ENCODE measurements around the gene MTSS2. TPM values are rescaled to one million over a fixed set of nuclear protein-coding genes. Genes with fewer than 3 reads are reported as not detected.
A peak's percentile ranks its signal among the peaks of the same experiment; 100 is the strongest.

MTSS2 gene
- total and polyA plus RNA-seq, 2 of the 4 experiments (the other 2 are of a cell fraction): 9.1 to 86.2 TPM

- 0 out of 3 replicates have a peak overlapping the region, but pooled peaks have one; percentile 68 for H2BK15ac ChIP-seq (ENCODE audit: low read depth, low read length)
- peak overlapping the region; percentile 96 for H3K4ac ChIP-seq (ENCODE audit: low read depth, low read length)
- peak overlapping the region; percentile 95 for H2BK120ac ChIP-seq (ENCODE audit: low read depth, low read length)
- TF ChIP-seq ELK1 (IDR thresholded peaks at IDR 0.05; ENCODE audit: borderline replicate concordance, low read depth, low read length) (no peak), CHD1 (IDR thresholded peaks at IDR 0.05; ENCODE audit: low read depth, low read length) (no peak), CTCF (conservative IDR thresholded peaks at IDR 0.05; ENCODE audit: low read depth, low read length) (no peak), USF2 (IDR thresholded peaks at IDR 0.05; ENCODE audit: low read depth, low read length) (no peak), FOS (IDR thresholded peaks at IDR 0.05; ENCODE audit: low read depth, low read length) (no peak), RFX5 (IDR thresholded peaks at IDR 0.05; ENCODE audit: low read depth, low read length) (no peak), NFE2L2 (IDR thresholded peaks at IDR 0.05; ENCODE audit: low read depth, low read length) (no peak), POLR2A (IDR thresholded peaks at IDR 0.05; ENCODE audit: low read depth, low read length) (no peak), CEBPB (IDR thresholded peaks at IDR 0.05; ENCODE audit: low read depth, low read length) (no peak), MXI1 (IDR thresholded peaks at IDR 0.05; ENCODE audit: borderline replicate concordance, low read depth, low read length) (no peak), RAD21 (IDR thresholded peaks at IDR 0.05; ENCODE audit: low read length) (no peak), RCOR1 (IDR thresholded peaks at IDR 0.05; ENCODE audit: insufficient replicate concordance, low read length) (no peak), SMC3 (IDR thresholded peaks at IDR 0.05; ENCODE audit: low read depth, low read length) (no peak), MAZ (IDR thresholded peaks at IDR 0.05; ENCODE audit: borderline replicate concordance, low read depth, low read length) (no peak), MAFK (IDR thresholded peaks at IDR 0.05; ENCODE audit: low read depth, low read length) (no peak), BHLHE40 (IDR thresholded peaks at IDR 0.05; ENCODE audit: low read depth, low read length) (no peak)
- H3K27ac ChIP-seq (ENCODE audit: insufficient read depth, low read length): no peak overlapping the region
- dilution Hi-C loops (cut with HindIII; ENCODE audit: low sequenced_read_pairs, unreplicated experiment) (no loop called here), intact Hi-C loops (cut with micrococcal nuclease) (no loop called here), in situ Hi-C loops (cut with MboI; ENCODE audit: low sequenced_read_pairs) (no loop called here)
- H2BK5ac ChIP-seq (ENCODE audit: low read depth, low read length, poor library complexity, severe bottlenecking): no peak overlapping the region
- H2BK20ac ChIP-seq (ENCODE audit: low read depth, low read length): 0 out of 2 replicates have a peak overlapping the region, but pooled peaks have one; percentile 81
- ATAC-seq (ENCODE audit: low read depth): no peak
- no peak overlapping the region for H2AFZ ChIP-seq (replicated peaks; ENCODE audit: low read length, poor library complexity)
- 100% methylated on average over 3 of the region's 9 CpGs; no CpG with 5 or more reads in 1 of the 2 experiments for WGBS, 2 experiments (ENCODE audit: extremely low coverage in 2 of 2, insufficient read length in 1 of 2)
- H3K36me3 ChIP-seq (ENCODE audit: control insufficient read depth, insufficient read depth, low read length): peaks cover 6% of the 10 kb centered on the region; the same call in 1 of the 2 replicates
- no peak overlapping the region for H4K8ac ChIP-seq (ENCODE audit: low read depth in 2 of 2, low read length in 2 of 2)
- no peaks in the 10 kb centered on the region for H4K20me1 ChIP-seq (ENCODE audit: insufficient read depth, low read length)
- peak overlapping the region; percentile 98; the same call in 1 of the 2 replicates for H4K91ac ChIP-seq (ENCODE audit: insufficient read depth, low read depth, low read length)
- peak overlapping the region; percentile 95; the same call in 1 of the 2 replicates for H2AK5ac ChIP-seq (ENCODE audit: low read depth, low read length)
- H3K4me2 ChIP-seq (ENCODE audit: low read depth, low read length): no peak overlapping the region
- DNase-seq: no peak
- H3K18ac ChIP-seq (ENCODE audit: low read depth, low read length): no peak overlapping the region
- H3K79me1 ChIP-seq (ENCODE audit: low read depth in 1 of 2, low read length in 2 of 2): peaks cover 9 to 41% of the 10 kb centered on the region in 2 experiments
- ChIA-PET POLR2A (ENCODE audit: unreplicated experiment) (no interaction called here), CTCF (no interaction called here)
- no peak overlapping the region for H3K23ac ChIP-seq (ENCODE audit: low read depth, low read length)
- no peak overlapping the region for H3K4me3 ChIP-seq (ENCODE audit: insufficient read depth, low read depth, low read length)
- H3K4me1 ChIP-seq (ENCODE audit: control insufficient read depth, insufficient read depth, low read length): peaks cover 38% of the 10 kb centered on the region
- BruUV-seq (replicated peaks): no TSS peak
- no peaks in the 10 kb centered on the region for H3K27me3 ChIP-seq (ENCODE audit: control insufficient read depth, insufficient read depth, low read length)
- no peak overlapping the region for H4K5ac ChIP-seq (ENCODE audit: low read depth, low read length)
- no peak overlapping the region for H3K56ac ChIP-seq (ENCODE audit: extremely low read depth, insufficient read depth, low read length)
- H3K9me3 ChIP-seq (ENCODE audit: control insufficient read depth, insufficient read depth, low read length): no peaks in the 10 kb centered on the region
- peak overlapping the region; percentile 74 for H2AK9ac ChIP-seq (replicated peaks; ENCODE audit: low read depth, low read length, poor library complexity)
- peaks cover 31% of the 10 kb centered on the region for H3K9me1 ChIP-seq (ENCODE audit: insufficient read depth, low read length)
- no peak overlapping the region for H3K9ac ChIP-seq (ENCODE audit: low read depth, low read length)
- H3K14ac ChIP-seq (replicated peaks; ENCODE audit: low read depth, low read length): 0 out of 2 replicates have a peak overlapping the region, but pooled peaks have one; percentile 88
Observed at GRCh38 chr16:70717065-70717464, 31.2 kb upstream of the MTSS2 start.

Measured in IMR-90 (cell line).